IPS-11a (cell line): ENCODE measurements around the gene CDH11.

Experiments used
- H3K4me3 ChIP-seq: one replicate; pipeline ENCODE4 v1.5.1; 2013; ENCODE audit warnings: low read depth, low read length, control low read depth

CDH11 gene

GRCh38 chr16:64919929-64920607 is 201.8 kb downstream of the CDH11 start:
- no peak overlapping the region for H3K4me3 ChIP-seq

DNA sequence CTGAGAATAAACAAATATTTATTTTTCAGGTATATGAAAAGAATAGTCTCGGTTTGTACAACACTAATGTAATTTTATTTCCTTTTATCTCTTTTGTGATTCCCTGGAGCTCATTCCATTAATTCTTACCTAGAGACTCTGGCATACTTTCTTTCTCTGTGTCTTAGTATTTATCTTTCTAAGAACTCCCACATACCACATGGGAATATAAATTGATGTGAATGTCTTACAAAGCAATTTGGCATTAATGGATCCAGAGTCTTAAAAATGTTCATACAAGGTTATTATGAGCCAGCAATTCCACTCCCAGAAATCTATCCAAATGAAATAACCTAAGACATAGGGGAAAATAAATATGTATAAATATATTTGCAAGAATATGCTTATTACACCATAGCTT is 202.7 kb downstream of the CDH11 start:
- no peak overlapping the region for H3K4me3 ChIP-seq

DNA sequence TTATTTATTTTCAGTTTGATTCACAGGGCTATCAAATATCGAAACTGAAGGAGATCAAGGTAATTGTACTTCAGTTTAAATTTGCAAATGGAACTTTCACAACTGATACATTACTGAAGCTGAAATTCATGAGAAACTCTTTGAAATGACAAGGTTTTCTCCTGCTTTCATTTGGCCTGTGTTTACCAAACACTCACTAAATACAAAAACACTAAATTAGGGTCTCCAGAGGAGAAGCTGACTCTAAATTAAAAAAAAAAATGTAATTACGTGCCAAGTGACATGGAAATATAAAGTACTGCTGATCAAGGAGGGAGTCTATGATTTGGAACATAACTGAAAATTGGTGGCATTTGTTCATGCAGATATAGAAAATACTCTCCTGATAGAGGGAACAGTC is 205.8 kb downstream of the CDH11 start:
- no peak overlapping the region for H3K4me3 ChIP-seq

DNA sequence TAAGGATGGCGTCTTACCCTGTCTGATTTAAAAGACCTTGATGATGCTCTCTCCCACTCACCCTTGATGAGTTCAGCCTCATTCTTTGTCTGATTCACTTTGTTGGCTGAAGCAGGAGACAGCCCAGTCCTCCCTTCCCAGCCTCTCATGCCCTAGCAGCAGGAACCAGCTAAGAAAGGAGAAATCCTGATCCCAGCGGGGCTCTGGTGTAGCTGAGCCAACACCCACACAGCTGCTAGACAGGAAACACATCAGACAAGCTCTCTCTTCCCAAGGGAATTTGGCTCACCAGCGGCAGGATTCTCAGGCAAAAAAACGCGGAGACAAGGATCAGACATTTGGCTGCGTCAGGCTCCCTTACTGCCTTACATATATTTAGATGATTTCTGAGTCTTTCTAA is 211.5 kb downstream of the CDH11 start:
- H3K4me3 ChIP-seq = no peak overlapping the region

- H3K4me3 ChIP-seq = no peak overlapping the region
Measured at GRCh38 chr16:64907844-64908243, 214.0 kb downstream of the CDH11 start.

DNA sequence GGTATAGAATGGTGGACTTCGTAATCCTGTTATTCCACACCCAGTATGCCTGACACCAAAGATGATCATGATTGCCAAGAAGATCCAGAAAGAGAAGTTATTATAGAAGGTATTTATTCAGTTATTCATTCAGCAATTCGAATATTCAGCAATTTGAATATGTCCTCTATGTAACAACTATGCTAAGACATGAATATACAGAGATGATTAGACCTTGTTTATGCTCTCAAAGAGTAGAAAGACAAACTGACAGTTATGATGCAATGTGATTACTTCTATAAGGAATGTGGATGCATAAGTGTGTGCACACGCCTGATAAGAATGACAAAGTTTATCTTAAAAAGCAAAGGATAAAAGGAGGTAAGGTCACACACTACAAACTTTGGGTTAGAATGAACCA is 218.1 kb downstream of the CDH11 start:
- H3K4me3 ChIP-seq = no peak overlapping the region

GRCh38 chr16:64900517-64900916 is 221.3 kb downstream of the CDH11 start:
- H3K4me3 ChIP-seq = no peak overlapping the region

DNA sequence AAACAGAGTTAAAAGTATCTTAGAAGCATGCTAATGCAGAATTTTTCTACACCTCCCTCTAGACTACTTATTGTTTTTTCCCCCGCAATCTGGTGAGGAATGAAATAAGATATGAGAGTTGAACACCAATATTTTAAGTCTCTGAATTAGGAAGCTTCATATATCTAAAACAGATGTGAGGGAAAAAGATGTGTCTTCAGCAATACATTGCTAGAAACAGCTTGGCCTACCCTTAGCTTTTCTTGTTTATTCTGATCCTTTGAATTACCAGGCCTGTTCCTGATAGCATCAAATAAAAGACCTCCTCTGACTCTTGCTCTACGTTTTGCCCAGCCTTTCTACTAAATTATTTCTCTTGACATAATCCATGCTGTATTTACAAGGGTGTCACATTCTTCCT is 221.8 kb downstream of the CDH11 start:
- no peak overlapping the region for H3K4me3 ChIP-seq

- no peak overlapping the region for H3K4me3 ChIP-seq
Measured at GRCh38 chr16:64898159-64898558, 223.7 kb downstream of the CDH11 start.
